Fibroblast of skin of back (primary cell): ENCODE measurements around the gene CDC42EP5.

Experiments
- DNase-seq: peaks from one replicate; pipeline ENCODE4 v3.0.0-alpha.2; 2013

CDC42EP5 gene

GRCh38 chr19:54424660-54425381, 48.3 kb downstream of the CDC42EP5 start:
- no peak for DNase-seq

DNA sequence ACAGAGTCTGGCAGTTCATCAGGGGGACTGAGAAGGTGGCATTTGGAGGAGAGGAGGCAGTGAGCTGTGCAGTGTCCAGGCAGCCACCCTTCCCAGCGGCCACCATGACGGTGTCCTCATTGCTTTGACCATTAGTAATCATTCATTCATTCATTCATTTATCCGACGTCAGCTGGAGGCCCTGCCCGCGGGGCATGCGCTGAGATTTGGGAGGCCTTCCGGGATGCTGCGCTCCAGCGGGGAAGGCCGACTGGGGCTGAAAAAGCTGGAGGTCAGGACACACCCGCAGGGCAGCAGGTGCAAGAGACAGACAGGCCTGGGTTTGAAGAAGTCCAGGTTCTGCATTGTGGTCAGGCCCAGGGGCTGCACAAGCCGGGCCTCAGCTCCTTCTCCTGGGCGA, 48.9 kb downstream of the CDC42EP5 start:
- DNase-seq = no peak

- DNase-seq = no peak
Measured at GRCh38 chr19:54422136-54422535, 51.0 kb downstream of the CDC42EP5 start.

- no peak for DNase-seq
Measured at GRCh38 chr19:54421521-54421920, 51.6 kb downstream of the CDC42EP5 start.

- DNase-seq = no peak
Measured at GRCh38 chr19:54421169-54421516, 52.0 kb downstream of the CDC42EP5 start.

DNA sequence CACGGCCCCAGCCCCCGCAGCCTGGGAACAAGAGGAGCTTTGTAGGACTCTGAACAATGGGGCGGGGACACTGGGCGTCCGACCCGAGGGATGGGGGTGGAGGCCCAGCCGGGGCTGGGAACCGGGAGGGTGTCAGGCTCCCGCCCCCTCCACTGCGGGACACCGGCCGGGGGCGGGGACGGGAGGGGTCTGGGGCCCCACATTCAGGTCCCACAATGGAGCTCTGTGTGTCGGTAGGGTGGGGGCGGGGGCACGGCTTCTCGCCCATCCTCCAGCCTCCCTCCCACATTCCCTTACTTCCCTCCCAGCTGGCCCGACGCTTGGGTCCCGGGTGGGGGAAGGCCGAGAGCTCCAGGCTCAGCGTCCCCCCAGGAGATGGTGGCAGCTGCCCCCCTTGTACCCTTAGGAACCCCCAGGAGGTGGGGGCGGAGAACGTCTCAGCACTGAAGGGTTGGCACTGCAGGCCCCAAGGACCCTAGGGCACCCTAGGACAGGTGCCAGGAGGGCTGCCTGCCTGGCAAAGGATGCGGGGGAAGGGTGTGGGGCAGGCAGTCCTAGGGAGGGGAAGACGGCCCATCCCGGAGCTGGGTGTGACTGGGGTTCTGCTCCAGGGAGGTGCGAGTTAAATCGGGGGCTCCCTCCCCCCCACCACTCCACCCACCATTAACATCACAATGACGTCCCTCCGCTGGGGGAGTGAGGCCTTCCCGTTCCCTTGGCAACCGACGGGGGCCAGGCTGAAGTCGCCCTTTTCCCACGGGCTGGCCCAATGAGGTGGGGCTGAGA, 52.5 kb downstream of the CDC42EP5 start:
- DNase-seq = no peak

DNA sequence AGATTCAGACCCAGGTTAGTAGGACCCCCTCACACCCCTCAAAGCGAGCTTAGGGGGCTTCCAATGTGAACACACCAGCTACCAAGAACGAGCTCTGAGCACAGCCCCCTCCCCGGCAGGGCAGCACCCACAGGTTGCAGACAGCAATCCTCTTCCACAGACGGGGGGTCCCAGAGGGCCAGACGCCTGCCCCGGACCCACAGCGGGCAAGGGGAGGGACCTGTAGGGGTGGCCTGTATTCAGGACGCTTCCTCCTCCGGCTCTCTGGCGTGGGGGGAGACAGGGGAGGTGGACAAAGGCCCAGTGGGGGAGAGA, 53.1 kb downstream of the CDC42EP5 start:
- DNase-seq = no peak

GRCh38 chr19:54418930-54419800, 53.9 kb downstream of the CDC42EP5 start:
- DNase-seq = no peak

GRCh38 chr19:54418030-54418929, 54.8 kb downstream of the CDC42EP5 start:
- peak; percentile 54 for DNase-seq

DNA sequence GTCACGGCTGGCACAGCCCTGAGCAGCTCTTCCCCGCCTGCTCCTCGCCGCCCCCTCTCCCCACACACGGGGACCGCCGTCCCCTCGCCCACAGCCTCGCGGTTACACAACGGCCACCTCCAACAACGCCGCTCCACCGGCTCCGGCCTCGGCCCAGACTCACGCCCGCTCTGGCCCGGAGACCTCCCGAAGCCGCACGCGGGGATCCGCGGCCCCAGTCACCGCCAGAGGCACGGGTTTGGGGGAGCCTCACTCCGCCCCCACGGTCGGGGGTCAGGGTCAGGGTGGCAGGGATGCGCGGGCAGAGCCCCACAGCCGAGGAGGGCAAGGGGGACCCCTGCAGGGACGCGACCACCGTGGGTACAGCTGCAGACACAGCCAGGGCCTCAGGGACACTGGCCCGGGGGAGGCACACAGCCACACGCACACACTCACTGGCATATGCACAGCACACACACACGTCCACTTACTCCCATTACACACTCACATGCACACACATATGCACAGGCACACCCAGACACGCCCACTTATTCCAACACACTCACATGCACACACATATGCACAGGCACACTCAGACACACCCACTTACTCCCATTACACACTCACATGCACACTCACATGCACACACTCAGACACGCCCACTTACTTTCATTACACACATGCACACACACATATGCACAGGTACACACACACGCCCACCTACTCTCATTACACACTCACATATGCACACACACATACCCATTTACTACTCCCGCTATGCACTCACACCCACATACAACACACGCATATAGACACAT, 56.2 kb downstream of the CDC42EP5 start:
- no peak for DNase-seq

- DNase-seq = no peak
Measured at GRCh38 chr19:54415901-54416673, 57.0 kb downstream of the CDC42EP5 start.

- no peak for DNase-seq
Measured at GRCh38 chr19:54415208-54415900, 57.7 kb downstream of the CDC42EP5 start, which contains the start of gene TTYH1. TSS of gene TTYH1 (plus strand) at chr19:54415464. CDS start at chr19:54415553, 89 bp downstream.
